Heart left ventricle (tissue), 13 donors: ENCODE results near the gene PRKCB.

Experiments
- POLR2A ChIP-seq, 2 donors: fragments of 450-650 bp; IDR thresholded peaks; one replicate each; pipeline ENCODE4 v1.6.1; 2017; ENCODE audit warnings: antibody characterized with exemption in 2 of 2, mild to moderate bottlenecking in 2 of 2, moderate library complexity in 2 of 2
- TF ChIP-seq, protein P1 (sequence below), 12 donors: fragments of 200-600 bp; sonication (generic) in 4 of 12; IDR thresholded peaks; one replicate each; pipeline versions ENCODE4 v1.5.0 to v1.8.0; 2018 to 2022; ENCODE audit warnings: antibody characterized with exemption in 12 of 12, mild to moderate bottlenecking in 5 of 12
- donor health status: ischemic (EF 13 %, LVEDD 7.1; RV severe dilation, severe dysfunction).
- donor health status: DM: no; HTN: yes; CAD: no.
- donor health status: DM: no; HTN: no; CAD: no.
- donor health status: ischemic (EF 25% LVEDD 6.9; RV normal size, moderate dysfunction).
- donor health status: ischemic (EF 25% LVEDD 5.7; RV mildly dilated, moderate dysfunction).
- donor health status: ischemic (EF 35%, LVEDD 5.7; RV mildly dilated, moderate dysfunction).
- donor health status: nonischemic (EF 11% LVEDD 7.7; RV severe dilation, severe dysfunction).
- donor health status: DM: yes; HTN: yes; CAD: no.
- donor health status: PGD.
- donor health status: ischemic (EF 29% LVEDD 5.4; RV normal size, mild dysfunction).
- donor health status: nonischemic (EF 23%, LVEDD 6.1; RV moderate dilation, normal function).

DNA sequence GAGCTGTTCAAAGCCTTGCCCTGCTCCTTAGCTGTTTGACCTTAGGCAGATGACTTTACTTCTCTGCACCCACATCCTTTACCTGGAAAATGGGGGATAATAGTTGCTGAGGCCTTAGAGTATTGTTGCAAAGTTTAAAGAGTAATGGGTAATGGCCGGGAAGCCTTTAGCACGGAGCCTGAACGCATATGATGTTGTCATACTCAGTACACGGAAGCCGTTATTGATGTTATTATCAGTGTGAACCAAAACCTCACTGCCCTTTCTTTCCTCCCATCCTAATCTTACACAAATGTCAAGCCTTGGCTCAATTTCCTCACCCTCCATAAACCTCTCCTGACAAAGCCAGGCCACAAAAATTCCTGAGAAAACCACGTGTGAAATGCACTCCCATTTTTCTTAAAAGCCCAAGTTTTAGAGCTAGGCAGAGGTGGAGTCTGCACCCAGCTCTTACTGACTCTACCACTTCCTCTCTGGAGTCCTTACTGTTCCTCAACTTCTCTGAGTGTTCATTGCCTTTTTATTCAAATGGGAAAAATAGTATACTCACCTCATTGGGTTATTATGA lies 353.1 kb downstream of the PRKCB start:
- TF ChIP-seq, protein P1, sequence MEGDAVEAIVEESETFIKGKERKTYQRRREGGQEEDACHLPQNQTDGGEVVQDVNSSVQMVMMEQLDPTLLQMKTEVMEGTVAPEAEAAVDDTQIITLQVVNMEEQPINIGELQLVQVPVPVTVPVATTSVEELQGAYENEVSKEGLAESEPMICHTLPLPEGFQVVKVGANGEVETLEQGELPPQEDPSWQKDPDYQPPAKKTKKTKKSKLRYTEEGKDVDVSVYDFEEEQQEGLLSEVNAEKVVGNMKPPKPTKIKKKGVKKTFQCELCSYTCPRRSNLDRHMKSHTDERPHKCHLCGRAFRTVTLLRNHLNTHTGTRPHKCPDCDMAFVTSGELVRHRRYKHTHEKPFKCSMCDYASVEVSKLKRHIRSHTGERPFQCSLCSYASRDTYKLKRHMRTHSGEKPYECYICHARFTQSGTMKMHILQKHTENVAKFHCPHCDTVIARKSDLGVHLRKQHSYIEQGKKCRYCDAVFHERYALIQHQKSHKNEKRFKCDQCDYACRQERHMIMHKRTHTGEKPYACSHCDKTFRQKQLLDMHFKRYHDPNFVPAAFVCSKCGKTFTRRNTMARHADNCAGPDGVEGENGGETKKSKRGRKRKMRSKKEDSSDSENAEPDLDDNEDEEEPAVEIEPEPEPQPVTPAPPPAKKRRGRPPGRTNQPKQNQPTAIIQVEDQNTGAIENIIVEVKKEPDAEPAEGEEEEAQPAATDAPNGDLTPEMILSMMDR (IDR thresholded peaks at IDR 0.05) = no peak
- TF ChIP-seq POLR2A (IDR thresholded peaks at IDR 0.05) = no peak
